Skin epidermis (tissue), 12 donors: ENCODE measurements around the gene FEZF2.

Source experiments
- H3K27ac ChIP-seq, 21 experiments: fragments of 200-600 bp; sonication (generic) in 11 of 21; one replicate each; pipeline ENCODE4 v1.5.0; 2020; ENCODE audit warnings: mild to moderate bottlenecking in 3 of 21, inconsistent platforms in 2 of 21, moderate library complexity in 2 of 21
- H3K4me3 ChIP-seq, 7 experiments: fragments of 200-600 bp; sonication (generic) in 2 of 7; one replicate each; pipeline ENCODE4 v1.5.0; 2020; ENCODE audit warnings: inconsistent platforms in 2 of 7, mild to moderate bottlenecking in 2 of 7, moderate library complexity in 1 of 7

Gene FEZF2

GRCh38 chr3:62355703-62356102 is 17.6 kb downstream of the FEZF2 start:
- no peak overlapping the region for H3K27ac ChIP-seq
- H3K4me3 ChIP-seq: no peak overlapping the region

- no peak overlapping the region for H3K4me3 ChIP-seq
- H3K27ac ChIP-seq: no peak overlapping the region
Observed at GRCh38 chr3:62343755-62344154, 29.6 kb downstream of the FEZF2 start.

- Histone ChIP-seq H3K27ac (no peak overlapping the region), H3K4me3 (no peak overlapping the region)
Observed at GRCh38 chr3:62335196-62335595, 38.2 kb downstream of the FEZF2 start.

GRCh38 chr3:62332835-62333244 is 40.5 kb downstream of the FEZF2 start:
- Histone ChIP-seq H3K4me3 (no peak overlapping the region), H3K27ac (no peak overlapping the region)

- no peak overlapping the region for H3K27ac ChIP-seq
- H3K4me3 ChIP-seq: no peak overlapping the region
Observed at GRCh38 chr3:62332017-62332416, 41.3 kb downstream of the FEZF2 start.

- Histone ChIP-seq H3K27ac (no peak overlapping the region), H3K4me3 (no peak overlapping the region)
Observed at GRCh38 chr3:62329971-62330370, 43.4 kb downstream of the FEZF2 start.

GRCh38 chr3:62325896-62326295 is 47.5 kb downstream of the FEZF2 start:
- no peak overlapping the region for H3K27ac ChIP-seq
- H3K4me3 ChIP-seq: no peak overlapping the region

GRCh38 chr3:62323241-62323640 is 50.1 kb downstream of the FEZF2 start:
- no peak overlapping the region for H3K27ac ChIP-seq

More at GRCh38 chr3:62323241-62323640, 50.1 kb downstream of the FEZF2 start:
- no peak overlapping the region for H3K4me3 ChIP-seq
